Loucy (cell line): ENCODE data around the gene DCUN1D5.

Source experiments
- H2AFZ ChIP-seq: fragments of 200-600 bp; sonication (generic); 2 replicates; pipeline ENCODE4 v1.6.0; 2016; ENCODE audit warnings: antibody characterized with exemption, mild to moderate bottlenecking, low read length, moderate library complexity
- H3F3A ChIP-seq: fragments of 200-600 bp; 2 replicates; pipeline ENCODE4 v1.6.0; 2016; ENCODE audit warnings: antibody characterized with exemption, low read depth, mild to moderate bottlenecking
- H3K27me3 ChIP-seq: fragments of 200-600 bp; sonication (generic); 2 replicates; pipeline ENCODE4 v1.6.1; 2014; ENCODE audit warnings: low read length, mild to moderate bottlenecking; ENCODE audit not compliant: insufficient read depth, poor library complexity, severe bottlenecking
- H3K36me3 ChIP-seq: fragments of 200-600 bp; sonication (generic); 2 replicates; pipeline ENCODE4 v1.6.1; 2016; ENCODE audit warnings: low read length; ENCODE audit not compliant: insufficient read depth
- H3K4me1 ChIP-seq: fragments of 200-600 bp; sonication (generic); 2 replicates; pipeline ENCODE4 v1.5.1; 2014; ENCODE audit warnings: low read length, mild to moderate bottlenecking; ENCODE audit not compliant: insufficient read depth, poor library complexity, severe bottlenecking
- H3K4me2 ChIP-seq: fragments of 200-600 bp; sonication (generic); 2 replicates; pipeline ENCODE4 v1.6.0; 2014; ENCODE audit warnings: antibody characterized with exemption, low read length, low read depth, mild to moderate bottlenecking; ENCODE audit not compliant: poor library complexity, severe bottlenecking
- H3K4me3 ChIP-seq: fragments of 200-600 bp; sonication (generic); 2 replicates; pipeline ENCODE4 v1.5.1; 2014; ENCODE audit warnings: low read length, mild to moderate bottlenecking, mixed read lengths; ENCODE audit not compliant: poor library complexity, severe bottlenecking
- H3K79me2 ChIP-seq: fragments of 200-600 bp; sonication (generic); 2 replicates; pipeline ENCODE4 v1.6.1; 2014; ENCODE audit warnings: low read length; ENCODE audit not compliant: insufficient read depth
- H3K9ac ChIP-seq: fragments of 200-600 bp; sonication (generic); 2 replicates; pipeline ENCODE4 v1.6.0; 2014; ENCODE audit warnings: mild to moderate bottlenecking, low read depth, low read length, moderate library complexity; ENCODE audit not compliant: poor library complexity, severe bottlenecking
- H3K9me2 ChIP-seq: fragments of 200-600 bp; sonication (generic); replicated peaks from 2 replicates; pipeline ENCODE4 v1.6.1; 2016; ENCODE audit warnings: low read depth, low read length, mixed read lengths
- H3K9me3 ChIP-seq: fragments of 200-600 bp; sonication (generic); 2 replicates; pipeline ENCODE4 v1.6.1; 2014; ENCODE audit warnings: mild to moderate bottlenecking, antibody characterized with exemption, low read length, low read depth; ENCODE audit not compliant: insufficient read depth
- H4K20me1 ChIP-seq: fragments of 200-600 bp; sonication (generic); 2 replicates; pipeline ENCODE4 v1.6.0; 2014; ENCODE audit warnings: antibody characterized with exemption, low read length, mild to moderate bottlenecking; ENCODE audit not compliant: insufficient read depth, poor library complexity, severe bottlenecking
- EZH2phosphoT487 ChIP-seq: fragments of 200-600 bp; IDR thresholded peaks from 2 replicates; pipeline ENCODE4 v1.6.1; 2018; ENCODE audit warnings: antibody characterized with exemption, mild to moderate bottlenecking, moderate library complexity, borderline replicate concordance
- TF ChIP-seq, protein P1 (sequence below): fragments of 200-600 bp; sonication (generic); conservative IDR thresholded peaks from 2 replicates; pipeline ENCODE4 v1.5.1; 2014; ENCODE audit warnings: mild to moderate bottlenecking, antibody characterized with exemption, low read length

Gene DCUN1D5

DNA sequence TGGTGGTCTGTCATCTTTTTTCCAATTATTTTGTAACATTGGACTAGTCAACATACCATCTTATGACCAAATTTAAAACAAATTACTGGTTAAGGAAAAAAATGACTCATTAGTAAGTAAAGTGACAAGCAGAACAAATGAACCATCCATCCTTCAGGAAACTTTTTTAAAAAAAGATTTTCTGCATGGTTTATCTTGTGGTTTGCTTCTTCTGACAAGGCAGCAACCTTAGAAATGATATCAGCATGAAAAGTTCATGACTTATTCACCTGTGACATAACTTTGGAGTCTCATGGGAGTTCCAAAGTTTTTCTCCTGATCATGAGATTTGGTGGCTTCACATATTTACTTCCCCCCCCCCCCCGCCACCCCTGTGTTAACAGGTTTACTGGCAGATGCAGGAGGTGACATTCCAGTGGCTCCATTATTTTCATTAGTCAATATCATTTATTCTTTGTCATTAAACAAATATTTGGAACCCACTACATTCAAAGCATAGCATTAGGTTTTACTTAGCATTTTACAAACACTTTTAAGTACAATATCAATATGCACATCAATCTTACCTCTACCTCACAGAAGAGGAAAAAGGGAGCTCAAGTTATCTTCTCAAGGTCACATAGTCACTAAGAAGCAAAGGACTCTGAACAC is 40.7 kb downstream of the DCUN1D5 start:
- Histone ChIP-seq H3K27me3 (no peaks in the 10 kb centered on the region), H3K4me1 (no peaks in the 10 kb centered on the region), H3K4me3 (no peak overlapping the region), H3F3A (no peaks in the 10 kb centered on the region), H2AFZ (no peak overlapping the region), H4K20me1 (no peaks in the 10 kb centered on the region), H3K79me2 (no peaks in the 10 kb centered on the region), H3K9me2 (no peaks in the 10 kb centered on the region), H3K36me3 (no peaks in the 10 kb centered on the region), H3K9me3 (no peaks in the 10 kb centered on the region), H3K4me2 (no peak overlapping the region), H3K9ac (no peak overlapping the region)
- TF ChIP-seq, protein P1, sequence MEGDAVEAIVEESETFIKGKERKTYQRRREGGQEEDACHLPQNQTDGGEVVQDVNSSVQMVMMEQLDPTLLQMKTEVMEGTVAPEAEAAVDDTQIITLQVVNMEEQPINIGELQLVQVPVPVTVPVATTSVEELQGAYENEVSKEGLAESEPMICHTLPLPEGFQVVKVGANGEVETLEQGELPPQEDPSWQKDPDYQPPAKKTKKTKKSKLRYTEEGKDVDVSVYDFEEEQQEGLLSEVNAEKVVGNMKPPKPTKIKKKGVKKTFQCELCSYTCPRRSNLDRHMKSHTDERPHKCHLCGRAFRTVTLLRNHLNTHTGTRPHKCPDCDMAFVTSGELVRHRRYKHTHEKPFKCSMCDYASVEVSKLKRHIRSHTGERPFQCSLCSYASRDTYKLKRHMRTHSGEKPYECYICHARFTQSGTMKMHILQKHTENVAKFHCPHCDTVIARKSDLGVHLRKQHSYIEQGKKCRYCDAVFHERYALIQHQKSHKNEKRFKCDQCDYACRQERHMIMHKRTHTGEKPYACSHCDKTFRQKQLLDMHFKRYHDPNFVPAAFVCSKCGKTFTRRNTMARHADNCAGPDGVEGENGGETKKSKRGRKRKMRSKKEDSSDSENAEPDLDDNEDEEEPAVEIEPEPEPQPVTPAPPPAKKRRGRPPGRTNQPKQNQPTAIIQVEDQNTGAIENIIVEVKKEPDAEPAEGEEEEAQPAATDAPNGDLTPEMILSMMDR, result no peak
- no peak for TF ChIP-seq EZH2phosphoT487

DNA sequence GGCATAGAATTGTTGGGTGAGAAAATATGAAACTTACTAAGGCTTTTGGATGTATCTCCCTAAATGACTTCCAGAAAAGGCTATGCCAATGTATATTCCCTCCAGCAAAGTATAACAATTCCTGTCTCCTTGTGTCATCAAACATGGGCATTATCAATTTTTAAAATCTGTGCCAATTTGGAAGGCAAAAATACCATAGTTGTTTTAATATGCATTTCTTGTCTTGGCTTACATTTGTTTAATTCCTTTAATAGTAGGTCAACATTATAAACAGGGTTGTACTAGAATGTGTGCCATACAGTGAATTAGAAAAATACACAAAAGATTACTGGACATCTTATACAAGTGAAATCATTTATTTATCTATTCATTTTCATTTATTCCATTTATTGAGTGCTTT is 41.6 kb downstream of the DCUN1D5 start:
- TF ChIP-seq, protein P1, result no peak
- TF ChIP-seq EZH2phosphoT487, result no peak
- H3F3A ChIP-seq, result no peaks in the 10 kb centered on the region
- no peaks in the 10 kb centered on the region for H3K9me3 ChIP-seq
- H2AFZ ChIP-seq, result no peak overlapping the region
- no peaks in the 10 kb centered on the region for H3K79me2 ChIP-seq
- H3K4me2 ChIP-seq, result no peak overlapping the region
- H3K4me3 ChIP-seq, result no peak overlapping the region
- H3K27me3 ChIP-seq, result no peaks in the 10 kb centered on the region
- H4K20me1 ChIP-seq, result no peaks in the 10 kb centered on the region
- no peaks in the 10 kb centered on the region for H3K36me3 ChIP-seq
- H3K4me1 ChIP-seq, result no peaks in the 10 kb centered on the region
- H3K9me2 ChIP-seq, result no peaks in the 10 kb centered on the region
- H3K9ac ChIP-seq, result no peak overlapping the region

DNA sequence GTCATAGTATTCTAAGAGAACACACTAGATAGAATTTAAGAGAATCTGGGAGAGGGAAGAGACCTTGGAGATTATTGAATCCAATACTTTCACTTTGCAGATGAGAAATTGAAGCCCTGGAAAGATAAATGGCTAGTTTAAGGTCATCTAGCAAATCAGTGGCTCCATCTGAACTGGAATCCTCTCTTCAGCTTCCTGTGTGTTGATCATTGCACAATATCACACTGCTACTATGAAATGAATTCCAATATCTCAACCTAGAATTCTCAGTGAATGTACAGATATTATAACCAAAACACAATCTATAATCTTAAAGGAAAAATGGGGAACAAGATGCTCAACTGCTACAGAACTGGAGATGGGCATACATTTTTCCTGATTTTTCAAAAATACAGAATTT is 44.1 kb downstream of the DCUN1D5 start:
- Histone ChIP-seq H3K9me2 (no peaks in the 10 kb centered on the region), H3F3A (no peaks in the 10 kb centered on the region), H3K79me2 (no peaks in the 10 kb centered on the region), H3K9ac (no peak overlapping the region), H3K36me3 (no peaks in the 10 kb centered on the region), H2AFZ (no peak overlapping the region), H3K4me1 (no peaks in the 10 kb centered on the region), H3K27me3 (no peaks in the 10 kb centered on the region), H4K20me1 (no peaks in the 10 kb centered on the region), H3K9me3 (no peaks in the 10 kb centered on the region), H3K4me2 (no peak overlapping the region), H3K4me3 (no peak overlapping the region)
- TF ChIP-seq, protein P1, result no peak
- no peak for TF ChIP-seq EZH2phosphoT487
